HG03565 (cell line): ENCODE results near the gene SLC34A1.

Experiments used
- ATAC-seq: cut with Tn5 transposase; IDR thresholded peaks from one replicate; pipeline ENCODE4 v1.9.1; 2021; ENCODE audit warnings: mild to moderate bottlenecking, moderate library complexity; ENCODE audit not compliant: unreplicated experiment

The SLC34A1 gene

GRCh38 chr5:177443144-177443983 lies 59.1 kb downstream of the SLC34A1 start:
- ATAC-seq: no peak

- ATAC-seq: no peak
Observed at GRCh38 chr5:177444106-177445051, 60.1 kb downstream of the SLC34A1 start.

GRCh38 chr5:177445052-177445916 lies 61.0 kb downstream of the SLC34A1 start:
- ATAC-seq: no peak

- no peak for ATAC-seq
Observed at GRCh38 chr5:177445917-177446199, 61.6 kb downstream of the SLC34A1 start.

GRCh38 chr5:177446200-177447065 lies 62.2 kb downstream of the SLC34A1 start, which contains the start of gene PRR7:
Gene PRR7, plus strand, starts transcription at chr5:177446814. Its CDS starts 8,254 bp downstream, at chr5:177455068.
- peak; percentile 48 for ATAC-seq

GRCh38 chr5:177447066-177447610 lies 62.9 kb downstream of the SLC34A1 start:
- ATAC-seq: peak; percentile 18

GRCh38 chr5:177447611-177448243 lies 63.5 kb downstream of the SLC34A1 start:
- ATAC-seq: no peak
